ENCODE results near the gene MLLT1. TPM values are rescaled to one million over a fixed set of nuclear protein-coding genes. Genes with fewer than 3 reads are reported as not detected.

MLLT1 gene
- total RNA-seq, 1 donor = 16.6 TPM

- DNase-seq (ENCODE audit: low read depth) = no peak
- TF ChIP-seq CTCF (IDR thresholded peaks at IDR 0.05; ENCODE audit: insufficient read depth, low read length) = no peak
- H3K4me3 ChIP-seq (ENCODE audit: low read depth, low read length) = no peak overlapping the region
Measured at GRCh38 chr19:6185093-6185834, 94.5 kb downstream of the MLLT1 start.

- no peak for TF ChIP-seq CTCF (IDR thresholded peaks at IDR 0.05; ENCODE audit: insufficient read depth, low read length)
- no peak for DNase-seq (ENCODE audit: low read depth)
- H3K4me3 ChIP-seq (ENCODE audit: low read depth, low read length) = no peak overlapping the region
Measured at GRCh38 chr19:6181119-6181518, 98.7 kb downstream of the MLLT1 start.

- no peak overlapping the region for H3K4me3 ChIP-seq (ENCODE audit: low read depth, low read length)
- no peak for TF ChIP-seq CTCF (IDR thresholded peaks at IDR 0.05; ENCODE audit: insufficient read depth, low read length)
Measured at GRCh38 chr19:6173190-6173589, 106.6 kb downstream of the MLLT1 start.

GRCh38 chr19:6172074-6172863 is 107.5 kb downstream of the MLLT1 start:
- peak; percentile 46 for DNase-seq (ENCODE audit: low read depth)
- no peak for TF ChIP-seq CTCF (IDR thresholded peaks at IDR 0.05; ENCODE audit: insufficient read depth, low read length)
- no peak overlapping the region for H3K4me3 ChIP-seq (ENCODE audit: low read depth, low read length)

More at GRCh38 chr19:6173190-6173589, 106.6 kb downstream of the MLLT1 start:
- DNase-seq (ENCODE audit: low read depth) = no peak

- H3K4me3 ChIP-seq (ENCODE audit: low read depth, low read length) = no peak overlapping the region
- no peak for TF ChIP-seq CTCF (IDR thresholded peaks at IDR 0.05; ENCODE audit: insufficient read depth, low read length)
- no peak for DNase-seq (ENCODE audit: low read depth)
Measured at GRCh38 chr19:6167115-6167514, 112.7 kb downstream of the MLLT1 start.

- TF ChIP-seq CTCF (IDR thresholded peaks at IDR 0.05; ENCODE audit: insufficient read depth, low read length) = no peak
- no peak overlapping the region for H3K4me3 ChIP-seq (ENCODE audit: low read depth, low read length)
- no peak for DNase-seq (ENCODE audit: low read depth)
Measured at GRCh38 chr19:6164906-6165531, 114.8 kb downstream of the MLLT1 start.
